Lower leg skin (tissue), 3 donors: Measurements from ENCODE around the gene CES3.

Experiments used
- POLR2A ChIP-seq, 2 donors: fragments of 450-650 bp; IDR thresholded peaks; one replicate each; pipeline ENCODE4 v1.6.1; 2016 to 2017; ENCODE audit warnings: antibody characterized with exemption in 2 of 2, mild to moderate bottlenecking in 1 of 2, moderate library complexity in 1 of 2
- TF ChIP-seq, protein P1 (sequence below), 3 donors: fragments of 450-650 bp; IDR thresholded peaks; one replicate each; pipeline ENCODE4 v1.5.1; 2016; ENCODE audit warnings: antibody characterized with exemption in 3 of 3, mild to moderate bottlenecking in 3 of 3, moderate library complexity in 2 of 3

DNA sequence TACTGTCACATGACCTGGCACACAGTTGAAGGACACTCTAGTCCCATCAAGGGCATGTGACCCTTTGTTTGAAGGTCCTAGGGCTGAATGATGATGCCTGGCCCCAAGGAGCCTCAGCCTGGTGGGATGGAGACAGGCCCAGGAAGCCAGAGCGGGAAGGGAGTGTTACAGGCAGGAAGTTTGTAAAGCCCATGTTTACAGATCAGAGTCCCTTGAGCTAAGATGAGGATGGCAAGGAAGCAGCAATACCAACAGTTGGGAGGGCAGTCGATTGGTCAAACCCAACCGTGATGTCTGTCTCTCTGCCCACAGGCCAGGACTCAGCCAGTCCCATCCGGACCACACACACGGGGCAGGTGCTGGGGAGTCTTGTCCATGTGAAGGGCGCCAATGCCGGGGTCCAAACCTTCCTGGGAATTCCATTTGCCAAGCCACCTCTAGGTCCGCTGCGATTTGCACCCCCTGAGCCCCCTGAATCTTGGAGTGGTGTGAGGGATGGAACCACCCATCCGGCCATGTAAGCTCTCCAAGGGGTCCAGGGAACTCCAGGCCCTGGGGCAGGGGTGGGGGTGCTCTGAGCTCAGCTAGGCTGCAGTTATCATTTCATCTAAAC is 23.2 kb upstream of the CES3 start:
- TF ChIP-seq, protein P1, sequence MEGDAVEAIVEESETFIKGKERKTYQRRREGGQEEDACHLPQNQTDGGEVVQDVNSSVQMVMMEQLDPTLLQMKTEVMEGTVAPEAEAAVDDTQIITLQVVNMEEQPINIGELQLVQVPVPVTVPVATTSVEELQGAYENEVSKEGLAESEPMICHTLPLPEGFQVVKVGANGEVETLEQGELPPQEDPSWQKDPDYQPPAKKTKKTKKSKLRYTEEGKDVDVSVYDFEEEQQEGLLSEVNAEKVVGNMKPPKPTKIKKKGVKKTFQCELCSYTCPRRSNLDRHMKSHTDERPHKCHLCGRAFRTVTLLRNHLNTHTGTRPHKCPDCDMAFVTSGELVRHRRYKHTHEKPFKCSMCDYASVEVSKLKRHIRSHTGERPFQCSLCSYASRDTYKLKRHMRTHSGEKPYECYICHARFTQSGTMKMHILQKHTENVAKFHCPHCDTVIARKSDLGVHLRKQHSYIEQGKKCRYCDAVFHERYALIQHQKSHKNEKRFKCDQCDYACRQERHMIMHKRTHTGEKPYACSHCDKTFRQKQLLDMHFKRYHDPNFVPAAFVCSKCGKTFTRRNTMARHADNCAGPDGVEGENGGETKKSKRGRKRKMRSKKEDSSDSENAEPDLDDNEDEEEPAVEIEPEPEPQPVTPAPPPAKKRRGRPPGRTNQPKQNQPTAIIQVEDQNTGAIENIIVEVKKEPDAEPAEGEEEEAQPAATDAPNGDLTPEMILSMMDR (IDR thresholded peaks at IDR 0.05): no peak
- no peak for TF ChIP-seq POLR2A (IDR thresholded peaks at IDR 0.05)
